K562 (cell line): ENCODE measurements around the gene MINDY3. TPM values are rescaled to one million over a fixed set of nuclear protein-coding genes. Genes with fewer than 3 reads are reported as not detected.

Experiments used
- ATAC-seq: fragments of 200-7000 bp; cut with Tn5 transposase; 3 replicates; pipeline ENCODE4 v1.9.1; 2020; ENCODE audit warnings: moderate library complexity
- BruUV-seq: library from RNA; stranded (reverse); fragments of 400-500 nt; replicated peaks from 2 replicates; lab custom pipeline; 2021; lab: Mats Ljungman, UMichigan
- CTCF ChIA-PET: fragments of 300-600 bp; formaldehyde crosslinking; extraction: SDS; loops from one replicate; lab custom pipeline; 2021; ENCODE audit warnings: low intra/inter-chr PET ratio; lab: Yijun Ruan, JAX
- POLR2A ChIA-PET: fragments of 300-600, 350-650 bp; sonication (Branson Sonifier 250); formaldehyde crosslinking; extraction: SDS; loops from one replicate; lab custom pipeline; 2021; ENCODE audit warnings: antibody characterized with exemption, inconsistent platforms; lab: Yijun Ruan, JAX
- DNase-seq, 4 experiments: peaks; one replicate each; pipeline versions ENCODE4 v3.0.0 to v3.0.0-alpha.2; 2011 to 2018; ENCODE audit warnings: low spot score in 3 of 4, mixed read lengths in 3 of 4; ENCODE audit errors: extremely low read depth in 1 of 4
- FAIRE-seq: peaks from 2 replicates; lab custom pipeline; 2011; peaks lifted over from hg19 to GRCh38; lab: Jason Lieb, UNC
- H2AFZ ChIP-seq: 2 replicates; pipeline ENCODE4 v1.6.0; 2011; ENCODE audit warnings: low read depth, low read length, control low read depth, inconsistent platforms
- H3K27ac ChIP-seq: fragments of 200-600 bp; 3 replicates; pipeline ENCODE4 v1.8.0; 2011; ENCODE audit warnings: low read depth, mild to moderate bottlenecking, control low read depth, inconsistent platforms, low read length, moderate library complexity, mixed read lengths; ENCODE audit errors: extremely low read depth
- H3K27me3 ChIP-seq, 2 experiments: fragments of 300-600 bp in 1 of 2; 2 replicates in 1 of 2; 3 replicates in 1 of 2; pipeline versions ENCODE4 v1.6.0 to v1.8.0; 2011; ENCODE audit warnings: inconsistent platforms in 2 of 2, low read length in 2 of 2, mild to moderate bottlenecking in 1 of 2, mixed read lengths in 1 of 2, moderate library complexity in 1 of 2; ENCODE audit not compliant: control insufficient read depth in 2 of 2, insufficient read depth in 2 of 2
- H3K36me3 ChIP-seq: fragments of 300-600 bp; 3 replicates; pipeline ENCODE4 v1.8.0; 2011; ENCODE audit warnings: mild to moderate bottlenecking, low read length, inconsistent platforms; ENCODE audit not compliant: control insufficient read depth, insufficient read depth
- H3K4me1 ChIP-seq, 2 experiments: fragments of 200-600 bp in 1 of 2; replicated peaks in 1 of 2; 2 replicates in 1 of 2; 3 replicates in 1 of 2; pipeline versions ENCODE4 v1.5.1 to v1.8.0; 2011; ENCODE audit warnings: inconsistent platforms in 2 of 2, low read length in 2 of 2, mild to moderate bottlenecking in 1 of 2, mixed read lengths in 1 of 2, moderate library complexity in 1 of 2; ENCODE audit not compliant: control insufficient read depth in 2 of 2, insufficient read depth in 2 of 2
- H3K4me2 ChIP-seq: 2 replicates; pipeline ENCODE4 v1.6.1; 2011; ENCODE audit warnings: low read length, control low read depth, inconsistent platforms, mixed read lengths; ENCODE audit not compliant: insufficient read depth
- H3K4me3 ChIP-seq: fragments of 200-600 bp; sonication (generic), shearing (Covaris generic); 2 replicates; pipeline ENCODE4 v1.5.1; 2016; ENCODE audit warnings: control low read depth, inconsistent platforms
- H3K79me2 ChIP-seq: fragments of 200-600 bp; 3 replicates; pipeline ENCODE4 v1.8.0; 2011; ENCODE audit warnings: low read length, inconsistent platforms; ENCODE audit not compliant: control insufficient read depth, insufficient read depth
- H3K9ac ChIP-seq, 2 experiments: 2 replicates each; pipeline versions ENCODE4 v1.6.0 to v1.6.1; 2011; ENCODE audit warnings: low read depth in 2 of 2, low read length in 2 of 2, control low read depth in 1 of 2, inconsistent platforms in 1 of 2, mild to moderate bottlenecking in 1 of 2, mixed read lengths in 1 of 2; ENCODE audit not compliant: insufficient read depth in 1 of 2
- H3K9me1 ChIP-seq: one replicate; pipeline ENCODE4 v1.6.0; 2011; ENCODE audit warnings: inconsistent platforms, mild to moderate bottlenecking, low read length, moderate library complexity; ENCODE audit not compliant: control insufficient read depth, insufficient read depth
- H3K9me3 ChIP-seq: replicated peaks from 2 replicates; pipeline ENCODE4 v1.5.1; 2011; ENCODE audit warnings: low read depth, low read length, inconsistent platforms; ENCODE audit not compliant: control insufficient read depth, insufficient read depth
- H4K20me1 ChIP-seq: replicated peaks from 2 replicates; pipeline ENCODE4 v1.6.1; 2011; ENCODE audit warnings: low read length, inconsistent platforms, mixed read lengths; ENCODE audit not compliant: control insufficient read depth, insufficient read depth
- FOXA3 ChIP-seq, 2 experiments: fragments of 450-650 bp in 1 of 2; sonication (generic) in 1 of 2; formaldehyde crosslinking; IDR thresholded peaks in 1 of 2; conservative IDR thresholded peaks in 1 of 2; 2 replicates each; pipeline versions ENCODE4 v1.4.0 to v1.8.0; 2020 to 2022; ENCODE audit warnings: mild to moderate bottlenecking in 2 of 2, missing genetic modification reagents in 1 of 2
- PRDM10 ChIP-seq: fragments of 450-650 bp; IDR thresholded peaks from 2 replicates; pipeline ENCODE4 v1.6.1; 2018; ENCODE audit not compliant: partially characterized antibody
- ZFP30 ChIP-seq: fragments of 250-450 bp; sonication (Bioruptor Pico); IDR thresholded peaks from 2 replicates; pipeline ENCODE4 v1.8.0; 2022; ENCODE audit warnings: moderate library complexity, mild to moderate bottlenecking, inconsistent platforms, borderline replicate concordance
- WGBS: fragments of 100-300 bp; shearing (Covaris generic); methylation state at CpG from one replicate; pipeline ENCODE4 v1.1.6; 2016; ENCODE audit warnings: low coverage, mixed read lengths; ENCODE audit not compliant: insufficient coverage; ENCODE audit errors: missing lambda C conversion rate; 5-methylcytosine and 5-hydroxymethylcytosine counted together
- in situ Hi-C: fragments of 300-500 bp; cut with MboI; formaldehyde crosslinking; loops from 4 replicates; pipeline ENCODE4 v1.15.0; 2018; ENCODE audit warnings: inconsistent platforms, mixed read lengths
- intact Hi-C: fragments of 100-400 bp; cut with micrococcal nuclease; formaldehyde crosslinking; loops from 2 replicates; pipeline ENCODE4 v1.14.2; 2022
- polyA plus RNA-seq, 8 experiments: library from polyadenylated mRNA; depleted of rRNA in 4 of 8; stranded (reverse) in 5 of 8; unstranded in 3 of 8; fragments of >200 nt; fragmentation: Nextera tagmentation in 2 of 8; fragmentation: Illumina TruSeq in 1 of 8; extraction: Ambion mirVana in 2 of 8; extraction: Trizol in 1 of 8; gene quantifications; 2 replicates each; pipeline versions ENCODE4 v1.2.1 to v1.2.3, GENCODE V29; 2011 to 2014; ENCODE audit warnings: inconsistent platforms in 1 of 8, missing spikeins in 1 of 8
- total RNA-seq, 7 experiments: library from RNA; depleted of rRNA in 6 of 7; stranded (reverse); fragments of >200 nt in 6 of 7; fragmentation: Illumina TruSeq in 2 of 7; extraction: Trizol in 2 of 7; gene quantifications; 2 replicates each; pipeline versions ENCODE4 v1.2.1 to v1.2.3, GENCODE V29; 2011 to 2021; ENCODE audit warnings: low replicate concordance in 1 of 7

Gene MINDY3
- total and polyA plus RNA-seq, 9 of the 15 experiments (the other 6 are each of a cell fraction or from before 2014, with no cell fraction given) = 14.0 to 35.9 (median 23.6) TPM

GRCh38 chr10:15797346-15797745 lies 63.0 kb downstream of the MINDY3 start (continued):
- TF ChIP-seq ZFP30 (CRISPR knock-in tag) = no peak

GRCh38 chr10:15796762-15797161 lies 63.5 kb downstream of the MINDY3 start:
- no TSS peak for BruUV-seq
- DNase-seq = no peak
- Histone ChIP-seq H3K4me2 (no peak overlapping the region), H3K4me1 (peaks cover 6 to 33% of the 10 kb centered on the region in 2 experiments; a peak in 4 of 5 replicates), H2AFZ (no peak overlapping the region), H3K79me2 (peaks cover 69% of the 10 kb centered on the region), H4K20me1 (no peaks in the 10 kb centered on the region), H3K9me1 (no peaks in the 10 kb centered on the region), H3K4me3 (no peak overlapping the region), H3K27me3 (no peaks in the 10 kb centered on the region), H3K27ac (peak overlapping the region; percentile 33; the same call in 2 of the 3 replicates), H3K36me3 (peaks cover 40% of the 10 kb centered on the region), H3K9me3 (peaks cover 15% of the 10 kb centered on the region), H3K9ac (no peak overlapping the region; a peak in 1 of 4 replicates)
- CTCF ChIA-PET = no interaction called here
- ATAC-seq = no peak
- POLR2A ChIA-PET = interaction anchor here (1.4 kb wide), 1 partner anchor 9 kb away, joined by 4 read pairs; no protein-coding TSS in a partner anchor
- peak in 1 of 2 experiments; percentile 41; a peak in 2 of 4 replicates for TF ChIP-seq FOXA3 (CRISPR knock-in tag; conservative IDR thresholded peaks at IDR 0.05 in 1 of 2, IDR thresholded peaks at IDR 0.05 in 1 of 2)
- TF ChIP-seq PRDM10 = no peak
- FAIRE-seq = no peak
- in situ Hi-C loops = no loop called here
- 18% methylated on average over 1 of the region's 1 CpG for WGBS
- intact Hi-C loops = no loop called here
